Fibroblast of skin of right quadriceps (primary cell): ENCODE measurements around the gene GPC5.
"Not testable (repeated sequence)": the region's sequence is repeated elsewhere in the genome, so short reads cannot be mapped to it uniquely, and the experiment has no call there.

Experiments
- DNase-seq: peaks from one replicate; pipeline ENCODE4 v3.0.0-alpha.2; 2013

The GPC5 gene

DNA sequence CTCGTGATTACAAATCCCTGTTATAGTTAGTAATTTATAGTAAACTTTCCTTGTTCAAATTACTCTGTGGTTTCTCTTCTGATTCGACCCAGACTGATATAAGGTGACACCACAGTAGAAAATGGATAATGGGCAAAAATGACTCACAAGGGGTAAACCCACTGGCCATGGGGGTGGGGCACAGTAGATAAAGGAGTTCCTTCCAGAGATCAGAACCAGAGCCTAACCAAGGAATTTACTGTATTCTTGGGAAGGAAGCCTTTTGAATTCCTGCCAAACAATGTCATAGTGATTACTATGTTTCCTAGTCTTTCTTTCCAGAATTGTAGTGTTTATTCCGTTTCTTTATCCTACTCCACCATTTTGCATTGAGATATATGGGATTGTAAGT is 29.0 kb upstream of the GPC5 start:
- DNase-seq = peak; percentile 83

DNA sequence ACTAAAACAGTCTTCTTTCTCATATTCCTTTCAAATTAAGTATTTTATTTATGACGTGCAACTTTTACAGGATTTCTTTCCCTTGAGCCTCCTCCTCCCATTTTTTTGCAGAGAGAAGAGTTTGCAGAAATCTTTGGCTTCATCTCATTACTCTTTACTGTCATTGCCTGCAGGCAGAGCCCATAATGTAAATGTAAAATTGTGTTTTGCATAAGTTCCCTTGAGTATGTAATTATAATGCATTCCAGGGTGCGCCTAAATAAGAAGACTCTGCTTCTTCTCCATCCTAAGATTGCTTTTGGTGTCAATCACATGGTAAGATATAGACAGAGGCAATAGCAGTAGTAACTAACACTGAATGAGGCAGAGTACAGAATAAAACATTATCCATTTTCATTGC is 27.9 kb upstream of the GPC5 start:
- no peak for DNase-seq

DNA sequence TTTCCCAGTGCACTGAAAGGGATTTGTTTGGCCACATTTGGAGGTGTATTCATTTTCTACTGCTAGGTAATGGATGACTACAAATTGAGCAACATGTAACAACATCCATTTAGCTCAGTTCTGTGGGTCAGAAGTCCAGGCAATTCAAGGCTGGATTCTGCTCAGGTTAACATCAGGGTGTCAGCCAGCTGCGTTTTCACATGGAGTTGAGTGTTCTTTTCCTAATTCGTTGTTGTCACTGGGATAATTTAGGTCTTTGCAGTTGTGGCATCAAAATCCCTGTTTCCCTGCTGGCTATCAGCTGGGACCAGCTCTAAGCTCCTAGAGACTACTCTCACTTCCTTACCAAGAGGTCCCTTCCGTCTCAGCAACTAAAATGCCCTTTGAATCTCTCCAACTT is 25.5 kb upstream of the GPC5 start:
- DNase-seq = no peak

GRCh38 chr13:91375116-91375729 is 23.2 kb upstream of the GPC5 start:
- peak; percentile 10 for DNase-seq

DNA sequence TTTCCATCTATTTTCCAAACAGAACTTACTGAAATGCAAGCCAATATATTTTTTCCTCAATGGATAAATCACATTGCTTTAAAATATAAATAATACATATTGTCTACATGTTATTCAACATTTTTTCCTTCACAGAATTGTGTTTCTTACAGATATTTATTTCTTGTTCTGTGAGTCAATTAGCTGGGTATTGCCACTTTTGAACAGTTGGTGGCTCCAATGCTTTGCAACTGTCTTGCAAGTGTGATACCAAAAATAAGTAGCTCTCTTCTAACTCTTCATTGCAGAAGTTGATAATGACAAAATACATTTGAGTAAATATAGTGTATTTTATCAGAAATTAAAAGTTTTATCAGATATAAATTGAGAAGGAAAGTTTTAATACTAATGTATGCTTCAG is 17.1 kb upstream of the GPC5 start:
- DNase-seq = peak; percentile 30

GRCh38 chr13:91383836-91384235 is 14.6 kb upstream of the GPC5 start:
- no peak for DNase-seq

DNA sequence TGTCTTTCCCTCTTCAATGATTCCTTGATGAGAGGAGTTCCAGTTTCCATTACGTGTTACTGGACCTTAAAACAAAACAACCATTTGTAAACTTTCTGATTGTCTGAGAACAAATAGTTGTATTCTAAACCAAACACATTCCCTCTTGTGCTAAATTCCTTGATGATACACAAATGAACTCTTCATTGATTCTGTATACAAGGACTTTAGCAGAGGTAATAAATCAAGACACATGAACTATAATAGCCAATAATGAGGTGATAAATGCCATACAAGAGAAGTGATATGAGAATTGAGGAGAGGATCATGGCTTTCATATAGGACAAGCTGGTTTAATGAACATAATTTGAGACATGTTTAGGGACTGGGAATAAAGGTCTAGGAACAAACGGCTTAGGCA is 13.5 kb upstream of the GPC5 start:
- no peak for DNase-seq

DNA sequence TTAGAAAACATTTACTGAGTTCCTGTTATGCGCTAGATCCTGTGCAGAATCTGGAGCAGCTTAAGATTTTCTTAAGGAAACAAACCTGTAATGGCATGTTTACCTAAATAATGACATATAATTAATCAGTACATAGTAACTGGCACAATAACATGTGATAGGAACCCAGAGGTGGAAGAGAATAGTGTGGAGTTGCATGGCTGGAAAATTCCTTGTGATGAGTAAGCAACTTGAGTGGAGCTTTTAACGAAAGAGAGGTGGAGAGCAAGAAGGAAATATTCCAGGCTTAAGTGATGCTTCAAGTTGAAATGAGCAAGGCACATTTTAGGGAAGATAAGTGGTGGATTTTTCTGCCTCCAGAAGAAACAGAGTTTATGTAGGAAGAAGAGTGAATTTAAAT is 9.2 kb upstream of the GPC5 start:
- no peak for DNase-seq

GRCh38 chr13:91397595-91397994 is 826 bp upstream of the GPC5 start:
- no peak for DNase-seq

- DNase-seq = no peak
These were observed 1.0 kb downstream of the GPC5 start for GRCh38 chr13:91399189-91400062.

DNA sequence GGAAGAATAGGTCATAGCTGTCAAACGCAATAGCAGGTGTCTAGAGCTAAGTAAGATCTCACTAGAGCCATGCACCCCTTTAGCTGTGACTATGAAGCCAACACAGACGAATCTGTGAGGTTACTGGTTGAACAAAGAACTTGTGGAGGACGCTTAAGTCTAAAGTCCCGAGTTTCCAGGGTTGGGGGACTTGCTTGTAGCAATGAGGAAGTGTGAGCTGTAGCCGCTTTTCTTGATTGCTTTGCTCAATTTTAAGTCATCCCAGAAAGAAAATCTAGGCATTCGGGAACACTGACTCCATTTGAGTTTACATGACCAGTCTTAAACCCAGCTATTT is 1.6 kb downstream of the GPC5 start:
- no peak for DNase-seq

DNA sequence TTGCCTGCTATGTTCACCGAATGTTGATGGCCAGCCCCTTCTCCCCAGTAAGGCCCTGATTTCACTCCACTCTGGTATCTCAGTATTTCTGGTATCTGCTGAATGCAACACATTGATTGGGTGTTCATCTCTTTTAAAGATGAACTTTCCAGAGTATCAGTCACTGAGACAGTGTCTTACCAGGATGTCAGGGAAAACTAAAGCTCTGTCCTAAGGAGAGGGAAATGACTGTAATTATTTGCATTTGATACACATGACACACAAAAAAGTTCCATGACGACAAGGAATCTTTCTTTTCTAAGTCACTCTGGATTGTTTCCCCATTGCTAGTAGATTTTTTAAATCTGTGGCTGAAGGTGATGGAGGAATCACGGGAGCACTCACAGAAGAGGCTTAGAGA is 2.2 kb downstream of the GPC5 start:
- DNase-seq = no peak

DNA sequence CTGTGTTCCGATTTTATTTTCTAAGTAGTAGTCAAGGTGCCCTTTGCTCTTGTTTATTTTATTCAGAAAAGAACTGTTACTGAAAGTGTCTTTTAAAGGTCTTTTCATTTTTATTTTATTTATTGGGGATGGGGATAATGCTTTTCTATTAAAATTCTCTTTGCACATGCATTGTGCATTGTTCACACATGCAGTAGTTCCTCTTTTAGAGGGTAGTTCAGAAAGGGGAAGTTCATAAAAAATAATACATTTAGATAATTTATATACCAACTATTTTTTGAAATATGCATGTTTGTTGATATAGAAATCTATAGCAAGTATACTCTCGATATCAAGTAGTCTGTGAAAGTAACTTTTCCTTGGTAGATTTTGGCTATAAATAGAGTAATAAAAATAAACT is 3.5 kb downstream of the GPC5 start:
- DNase-seq = no peak

- DNase-seq = no peak
These were observed 6.8 kb downstream of the GPC5 start for GRCh38 chr13:91405240-91405639.

- DNase-seq = peak; percentile 34
These were observed 8.2 kb downstream of the GPC5 start for GRCh38 chr13:91406619-91407018.

- DNase-seq = no peak
These were observed 10.6 kb downstream of the GPC5 start for GRCh38 chr13:91408971-91409370.

DNA sequence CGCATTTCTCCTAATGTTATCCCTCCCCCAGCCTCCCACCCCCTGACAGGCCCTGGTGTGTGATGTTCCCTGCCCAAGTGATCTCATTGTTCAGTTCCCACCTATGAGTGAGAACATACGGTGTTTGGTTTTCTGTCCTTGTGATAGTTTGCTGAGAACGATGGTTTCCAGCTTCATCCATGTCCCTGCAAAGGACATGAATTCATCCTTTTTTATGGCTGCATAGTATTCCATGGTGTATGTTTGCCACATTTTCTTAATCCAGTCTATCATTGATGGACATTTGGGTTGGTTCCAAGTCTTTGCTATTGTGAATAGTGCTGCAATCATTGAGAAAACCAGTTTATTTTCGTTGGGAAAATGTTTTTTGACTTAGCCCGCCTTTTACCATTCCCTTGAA is 18.2 kb downstream of the GPC5 start:
- DNase-seq = not testable (repeated sequence)

- DNase-seq = no peak
These were observed 19.4 kb downstream of the GPC5 start for GRCh38 chr13:91417660-91418325.

DNA sequence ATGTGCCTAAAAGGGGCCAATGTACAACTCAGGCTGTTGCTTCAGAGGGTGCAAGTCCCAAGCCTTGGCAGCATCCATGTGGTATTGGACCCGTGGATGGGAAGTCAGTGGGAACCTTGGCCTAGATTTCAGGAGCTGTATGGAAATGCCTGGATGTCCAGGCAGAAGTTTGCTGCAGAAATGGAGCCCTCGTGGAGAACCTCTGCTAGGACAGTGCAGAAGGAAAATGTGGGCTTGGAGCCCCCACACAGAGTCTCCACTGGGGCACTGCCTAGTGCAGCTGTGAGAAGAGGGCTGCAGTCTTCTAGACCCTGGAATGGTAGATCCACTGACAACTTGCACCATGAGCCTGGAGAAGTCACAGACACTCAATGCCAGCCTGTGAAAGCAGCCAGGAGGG is 28.5 kb downstream of the GPC5 start:
- no peak for DNase-seq

DNA sequence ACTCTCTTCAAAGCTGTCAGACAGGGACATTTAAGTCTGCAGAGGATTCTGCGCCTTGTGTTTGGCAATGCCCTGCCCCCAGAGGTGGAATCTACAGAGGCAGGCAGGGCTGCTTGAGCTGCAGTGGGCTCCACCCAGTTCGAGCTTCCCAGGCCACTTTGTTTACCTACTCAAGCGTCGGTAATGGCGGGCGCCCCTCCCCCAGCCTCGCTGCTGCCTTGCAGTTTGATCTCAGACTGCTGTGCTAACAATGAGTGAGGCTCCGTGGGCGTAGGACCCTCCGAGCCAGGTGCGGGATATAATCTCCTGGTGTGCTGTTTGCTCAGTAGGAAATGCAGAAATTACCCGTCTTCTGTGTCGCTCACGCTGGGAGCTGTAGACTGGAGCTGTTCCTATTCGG is 40.3 kb downstream of the GPC5 start:
- not testable (repeated sequence) for DNase-seq

- no peak for DNase-seq
These were observed 52.5 kb downstream of the GPC5 start for GRCh38 chr13:91450913-91451312.

DNA sequence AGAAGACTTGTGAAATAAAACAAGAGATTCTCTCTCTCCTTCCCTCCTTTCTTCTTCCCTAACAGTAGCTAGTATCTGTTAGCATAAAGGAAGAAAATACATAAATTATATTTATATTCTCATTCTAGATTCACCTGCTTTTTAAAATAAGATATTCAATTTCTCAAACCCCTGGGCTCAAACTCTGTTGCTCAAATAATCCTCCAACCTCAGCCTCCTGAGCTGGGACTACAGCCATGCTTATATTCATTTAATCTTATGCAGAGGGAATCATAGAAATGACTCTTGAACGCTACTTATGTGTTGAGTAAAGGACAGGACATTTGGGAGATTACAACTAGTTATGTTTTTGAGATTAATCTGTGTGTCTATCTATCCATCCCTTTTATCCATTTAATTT is 56.2 kb downstream of the GPC5 start:
- no peak for DNase-seq

GRCh38 chr13:91456837-91457236 is 58.4 kb downstream of the GPC5 start:
- DNase-seq = no peak

DNA sequence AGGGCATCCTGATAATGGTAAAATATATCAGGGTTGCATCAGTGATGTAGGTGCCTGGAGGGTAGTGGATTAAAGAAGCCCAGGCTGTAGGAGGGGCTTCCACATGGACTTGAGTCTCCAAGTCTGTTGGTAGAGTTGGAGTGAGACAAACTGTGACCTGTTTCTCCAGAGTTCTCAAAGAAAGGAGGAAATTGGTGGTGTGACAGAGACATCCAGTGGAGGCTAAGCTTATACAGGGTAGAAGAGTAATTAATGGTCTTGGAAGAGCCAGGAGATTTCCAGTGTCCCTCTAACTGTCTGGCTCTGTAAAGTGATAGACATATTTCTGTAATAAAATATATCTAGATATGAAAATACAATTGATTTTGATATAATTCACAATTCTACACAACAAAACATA is 61.1 kb downstream of the GPC5 start:
- no peak for DNase-seq
